ENCODE measurements around the gene HYCC2.
A peak's percentile ranks its signal among the peaks of the same experiment; 100 is the strongest.

The HYCC2 gene

GRCh38 chr2:201074996-201075395, 3.5 kb upstream of the HYCC2 start:
- H3K4me3 ChIP-seq (ENCODE audit: low read length): no peak overlapping the region
- peaks cover 60% of the 10 kb centered on the region for H3K79me2 ChIP-seq (ENCODE audit: control insufficient read depth, low read length)
- TF ChIP-seq, protein P1, sequence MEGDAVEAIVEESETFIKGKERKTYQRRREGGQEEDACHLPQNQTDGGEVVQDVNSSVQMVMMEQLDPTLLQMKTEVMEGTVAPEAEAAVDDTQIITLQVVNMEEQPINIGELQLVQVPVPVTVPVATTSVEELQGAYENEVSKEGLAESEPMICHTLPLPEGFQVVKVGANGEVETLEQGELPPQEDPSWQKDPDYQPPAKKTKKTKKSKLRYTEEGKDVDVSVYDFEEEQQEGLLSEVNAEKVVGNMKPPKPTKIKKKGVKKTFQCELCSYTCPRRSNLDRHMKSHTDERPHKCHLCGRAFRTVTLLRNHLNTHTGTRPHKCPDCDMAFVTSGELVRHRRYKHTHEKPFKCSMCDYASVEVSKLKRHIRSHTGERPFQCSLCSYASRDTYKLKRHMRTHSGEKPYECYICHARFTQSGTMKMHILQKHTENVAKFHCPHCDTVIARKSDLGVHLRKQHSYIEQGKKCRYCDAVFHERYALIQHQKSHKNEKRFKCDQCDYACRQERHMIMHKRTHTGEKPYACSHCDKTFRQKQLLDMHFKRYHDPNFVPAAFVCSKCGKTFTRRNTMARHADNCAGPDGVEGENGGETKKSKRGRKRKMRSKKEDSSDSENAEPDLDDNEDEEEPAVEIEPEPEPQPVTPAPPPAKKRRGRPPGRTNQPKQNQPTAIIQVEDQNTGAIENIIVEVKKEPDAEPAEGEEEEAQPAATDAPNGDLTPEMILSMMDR (IDR thresholded peaks at IDR 0.05; ENCODE audit: low read depth, low read length, poor library complexity, severe bottlenecking): no peak
- no peak for TF ChIP-seq EZH2phosphoT487 (IDR thresholded peaks at IDR 0.05; ENCODE audit: borderline replicate concordance, low read length)
- no peaks in the 10 kb centered on the region for H3K9me3 ChIP-seq (ENCODE audit: control insufficient read depth, insufficient read depth, low read length)
- H3K27ac ChIP-seq (ENCODE audit: low read depth, low read length): no peak overlapping the region
- H3K27me3 ChIP-seq (ENCODE audit: control insufficient read depth, low read length): no peaks in the 10 kb centered on the region
- peaks cover 5% of the 10 kb centered on the region; the same call in 1 of the 2 replicates for H3F3A ChIP-seq (ENCODE audit: control insufficient read depth, insufficient read depth)
- H4K20me1 ChIP-seq (ENCODE audit: control insufficient read depth, insufficient read depth, low read depth, low read length): 0 out of 2 replicates have a peak, but pooled peaks cover 2% of the 10 kb centered on the region
- peaks cover 16% of the 10 kb centered on the region for H3K36me3 ChIP-seq (ENCODE audit: control insufficient read depth, low read length)
- no peaks in the 10 kb centered on the region for H3K9me2 ChIP-seq (replicated peaks; ENCODE audit: control insufficient read depth, low read length)
- H3K4me2 ChIP-seq (ENCODE audit: low read length): no peak overlapping the region
- H3K4me1 ChIP-seq (ENCODE audit: control insufficient read depth, low read length): peaks cover 15% of the 10 kb centered on the region

GRCh38 chr2:201073071-201073470, 1.6 kb upstream of the HYCC2 start:
- peaks cover 3% of the 10 kb centered on the region; the same call in 1 of the 2 replicates for H3K36me3 ChIP-seq (ENCODE audit: control insufficient read depth, low read length)
- peaks cover 29% of the 10 kb centered on the region for H3K4me1 ChIP-seq (ENCODE audit: control insufficient read depth, low read length)
- H4K20me1 ChIP-seq (ENCODE audit: control insufficient read depth, insufficient read depth, low read depth, low read length): peaks cover 2% of the 10 kb centered on the region; the same call in 1 of the 2 replicates
- H3K27ac ChIP-seq (ENCODE audit: low read depth, low read length): no peak overlapping the region
- peaks cover 2% of the 10 kb centered on the region; the same call in 1 of the 2 replicates for H3F3A ChIP-seq (ENCODE audit: control insufficient read depth, insufficient read depth)
- H3K9me2 ChIP-seq (replicated peaks; ENCODE audit: control insufficient read depth, low read length): no peaks in the 10 kb centered on the region
- H3K27me3 ChIP-seq (ENCODE audit: control insufficient read depth, low read length): no peaks in the 10 kb centered on the region
- peak overlapping the region; percentile 84 for H3K4me2 ChIP-seq (ENCODE audit: low read length)
- no peak for TF ChIP-seq EZH2phosphoT487 (IDR thresholded peaks at IDR 0.05; ENCODE audit: borderline replicate concordance, low read length)
- TF ChIP-seq, protein P1 (IDR thresholded peaks at IDR 0.05; ENCODE audit: low read depth, low read length, poor library complexity, severe bottlenecking): no peak
- H3K4me3 ChIP-seq (ENCODE audit: low read length): peak overlapping the region; percentile 94
- no peaks in the 10 kb centered on the region for H3K9me3 ChIP-seq (ENCODE audit: control insufficient read depth, insufficient read depth, low read length)
- peaks cover 79% of the 10 kb centered on the region for H3K79me2 ChIP-seq (ENCODE audit: control insufficient read depth, low read length)

GRCh38 chr2:201072201-201072530, 695 bp upstream of the HYCC2 start:
- Histone ChIP-seq H3K79me2 (ENCODE audit: control insufficient read depth, low read length) (peaks cover 83% of the 10 kb centered on the region), H3F3A (ENCODE audit: control insufficient read depth, insufficient read depth) (0 out of 2 replicates have a peak, but pooled peaks cover under 1% of the 10 kb centered on the region), H4K20me1 (ENCODE audit: control insufficient read depth, insufficient read depth, low read depth, low read length) (peaks cover 2% of the 10 kb centered on the region; the same call in 1 of the 2 replicates), H3K36me3 (ENCODE audit: control insufficient read depth, low read length) (peaks cover 3% of the 10 kb centered on the region; the same call in 1 of the 2 replicates), H3K27me3 (ENCODE audit: control insufficient read depth, low read length) (no peaks in the 10 kb centered on the region), H3K4me2 (ENCODE audit: low read length) (peak overlapping the region; percentile 84), H3K4me1 (ENCODE audit: control insufficient read depth, low read length) (peaks cover 29% of the 10 kb centered on the region), H3K27ac (ENCODE audit: low read depth, low read length) (peak overlapping the region; percentile 65), H3K9me2 (replicated peaks; ENCODE audit: control insufficient read depth, low read length) (no peaks in the 10 kb centered on the region), H3K9me3 (ENCODE audit: control insufficient read depth, insufficient read depth, low read length) (no peaks in the 10 kb centered on the region), H3K4me3 (ENCODE audit: low read length) (peak overlapping the region; percentile 94)
- TF ChIP-seq, protein P1 (IDR thresholded peaks at IDR 0.05; ENCODE audit: low read depth, low read length, poor library complexity, severe bottlenecking): no peak
- no peak for TF ChIP-seq EZH2phosphoT487 (IDR thresholded peaks at IDR 0.05; ENCODE audit: borderline replicate concordance, low read length)

All from DOHH2 (cell line).